ENCODE measurements around the gene RGS4.

RGS4 gene

DNA sequence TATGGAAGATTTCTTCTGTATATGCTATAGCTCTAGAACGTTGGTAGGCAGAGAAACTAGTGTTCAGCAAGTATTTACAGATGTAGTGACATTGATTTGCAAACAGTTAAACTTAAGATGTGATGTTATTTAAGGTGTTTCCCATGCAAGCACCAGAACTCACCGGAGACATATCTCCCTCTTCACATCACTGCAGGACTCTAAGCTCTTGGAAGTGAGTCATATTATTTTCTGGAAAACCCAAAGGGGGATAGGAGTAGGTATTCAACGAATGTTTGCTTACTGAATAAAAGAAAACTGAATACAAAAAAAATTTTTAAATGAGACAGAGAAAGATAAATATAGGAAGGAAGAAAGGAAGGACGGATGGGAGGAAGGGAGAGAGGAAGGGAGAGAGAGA, 25.0 kb downstream of the RGS4 start:
- no peaks in the 10 kb centered on the region for H3K79me2 ChIP-seq (ENCODE audit: insufficient read depth, low read length)
- no peak overlapping the region for H3K4me3 ChIP-seq (ENCODE audit: low read length, poor library complexity, severe bottlenecking)
- no peaks in the 10 kb centered on the region for H3K9me3 ChIP-seq (ENCODE audit: insufficient read depth, low read depth, low read length)
- TF ChIP-seq, protein P1, sequence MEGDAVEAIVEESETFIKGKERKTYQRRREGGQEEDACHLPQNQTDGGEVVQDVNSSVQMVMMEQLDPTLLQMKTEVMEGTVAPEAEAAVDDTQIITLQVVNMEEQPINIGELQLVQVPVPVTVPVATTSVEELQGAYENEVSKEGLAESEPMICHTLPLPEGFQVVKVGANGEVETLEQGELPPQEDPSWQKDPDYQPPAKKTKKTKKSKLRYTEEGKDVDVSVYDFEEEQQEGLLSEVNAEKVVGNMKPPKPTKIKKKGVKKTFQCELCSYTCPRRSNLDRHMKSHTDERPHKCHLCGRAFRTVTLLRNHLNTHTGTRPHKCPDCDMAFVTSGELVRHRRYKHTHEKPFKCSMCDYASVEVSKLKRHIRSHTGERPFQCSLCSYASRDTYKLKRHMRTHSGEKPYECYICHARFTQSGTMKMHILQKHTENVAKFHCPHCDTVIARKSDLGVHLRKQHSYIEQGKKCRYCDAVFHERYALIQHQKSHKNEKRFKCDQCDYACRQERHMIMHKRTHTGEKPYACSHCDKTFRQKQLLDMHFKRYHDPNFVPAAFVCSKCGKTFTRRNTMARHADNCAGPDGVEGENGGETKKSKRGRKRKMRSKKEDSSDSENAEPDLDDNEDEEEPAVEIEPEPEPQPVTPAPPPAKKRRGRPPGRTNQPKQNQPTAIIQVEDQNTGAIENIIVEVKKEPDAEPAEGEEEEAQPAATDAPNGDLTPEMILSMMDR (conservative IDR thresholded peaks at IDR 0.05; ENCODE audit: low read length): no peak
- TF ChIP-seq EZH2phosphoT487 (IDR thresholded peaks at IDR 0.05; ENCODE audit: borderline replicate concordance): no peak
- H3K27me3 ChIP-seq (ENCODE audit: insufficient read depth, low read length, poor library complexity, severe bottlenecking): no peaks in the 10 kb centered on the region
- no peak overlapping the region for H3K4me2 ChIP-seq (ENCODE audit: low read depth, low read length, poor library complexity, severe bottlenecking)
- H3K4me1 ChIP-seq (ENCODE audit: insufficient read depth, low read length, poor library complexity, severe bottlenecking): no peaks in the 10 kb centered on the region
- H4K20me1 ChIP-seq (ENCODE audit: insufficient read depth, low read length, poor library complexity, severe bottlenecking): no peaks in the 10 kb centered on the region
- no peaks in the 10 kb centered on the region for H3K9me2 ChIP-seq (replicated peaks; ENCODE audit: low read depth, low read length)
- H3K9ac ChIP-seq (ENCODE audit: low read depth, low read length, poor library complexity, severe bottlenecking): no peak overlapping the region
- H3K36me3 ChIP-seq (ENCODE audit: insufficient read depth, low read length): no peaks in the 10 kb centered on the region
- no peaks in the 10 kb centered on the region for H3F3A ChIP-seq (ENCODE audit: low read depth)
- H2AFZ ChIP-seq (ENCODE audit: low read length): no peak overlapping the region; the same call in 1 of the 2 replicates

DNA sequence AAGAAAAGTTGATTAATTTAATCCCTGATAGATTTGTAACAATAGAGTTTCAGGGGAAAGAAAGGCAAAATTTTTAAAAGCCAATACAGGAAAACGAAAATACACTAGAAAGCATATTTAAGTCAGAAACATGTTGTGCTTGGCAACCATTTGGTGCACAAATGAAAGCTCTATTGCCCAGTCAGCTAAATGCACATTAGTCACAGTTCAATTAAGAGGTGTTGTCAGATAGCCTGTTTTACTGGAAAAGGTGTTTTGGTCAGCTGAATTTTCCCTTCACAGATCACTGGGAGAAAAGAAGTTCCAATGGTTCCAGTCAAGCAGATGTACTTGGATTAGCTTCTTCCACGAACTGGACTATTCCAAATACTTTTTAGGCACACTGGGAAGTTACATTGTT, 25.4 kb downstream of the RGS4 start:
- TF ChIP-seq, protein P1 (conservative IDR thresholded peaks at IDR 0.05; ENCODE audit: low read length): no peak
- no peak for TF ChIP-seq EZH2phosphoT487 (IDR thresholded peaks at IDR 0.05; ENCODE audit: borderline replicate concordance)
- no peak overlapping the region for H3K4me3 ChIP-seq (ENCODE audit: low read length, poor library complexity, severe bottlenecking)
- no peaks in the 10 kb centered on the region for H3K79me2 ChIP-seq (ENCODE audit: insufficient read depth, low read length)

DNA sequence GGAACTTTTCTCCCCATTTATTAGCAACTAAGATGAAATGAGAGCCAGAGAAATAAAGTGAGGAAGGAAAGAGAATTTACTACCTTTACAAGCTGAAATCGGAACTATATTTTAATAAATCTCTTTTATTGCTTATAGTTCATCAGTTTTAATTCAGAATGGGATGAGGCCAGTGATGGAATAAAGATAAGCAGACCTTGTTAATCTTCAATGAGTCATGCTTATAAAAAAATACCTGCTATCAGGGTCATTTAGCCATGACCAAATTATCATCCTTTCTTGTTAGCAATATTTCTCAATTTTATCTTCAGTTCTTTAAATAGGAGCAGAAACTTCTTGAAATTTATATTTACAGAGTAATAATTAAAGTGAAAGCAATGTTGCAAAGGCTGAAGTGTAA, 26.1 kb downstream of the RGS4 start:
- TF ChIP-seq, protein P1 (conservative IDR thresholded peaks at IDR 0.05; ENCODE audit: low read length): no peak
- no peak for TF ChIP-seq EZH2phosphoT487 (IDR thresholded peaks at IDR 0.05; ENCODE audit: borderline replicate concordance)
- no peak overlapping the region for H2AFZ ChIP-seq (ENCODE audit: low read length)
- H3K4me3 ChIP-seq (ENCODE audit: low read length, poor library complexity, severe bottlenecking): no peak overlapping the region

More for the DNA sequence above, 25.4 kb downstream of the RGS4 start:
- H3K4me1 ChIP-seq (ENCODE audit: insufficient read depth, low read length, poor library complexity, severe bottlenecking): no peaks in the 10 kb centered on the region
- H3K27me3 ChIP-seq (ENCODE audit: insufficient read depth, low read length, poor library complexity, severe bottlenecking): no peaks in the 10 kb centered on the region
- H3K9me2 ChIP-seq (replicated peaks; ENCODE audit: low read depth, low read length): no peaks in the 10 kb centered on the region
- H3K9ac ChIP-seq (ENCODE audit: low read depth, low read length, poor library complexity, severe bottlenecking): no peak overlapping the region
- H3K9me3 ChIP-seq (ENCODE audit: insufficient read depth, low read depth, low read length): no peaks in the 10 kb centered on the region
- H3K4me2 ChIP-seq (ENCODE audit: low read depth, low read length, poor library complexity, severe bottlenecking): no peak overlapping the region
- H3K36me3 ChIP-seq (ENCODE audit: insufficient read depth, low read length): no peaks in the 10 kb centered on the region
- no peak overlapping the region for H2AFZ ChIP-seq (ENCODE audit: low read length)
- no peaks in the 10 kb centered on the region for H3F3A ChIP-seq (ENCODE audit: low read depth)
- H4K20me1 ChIP-seq (ENCODE audit: insufficient read depth, low read length, poor library complexity, severe bottlenecking): no peaks in the 10 kb centered on the region

More for the DNA sequence above, 26.1 kb downstream of the RGS4 start:
- no peaks in the 10 kb centered on the region for H3K9me2 ChIP-seq (replicated peaks; ENCODE audit: low read depth, low read length)
- H3F3A ChIP-seq (ENCODE audit: low read depth): no peaks in the 10 kb centered on the region
- no peak overlapping the region for H3K4me2 ChIP-seq (ENCODE audit: low read depth, low read length, poor library complexity, severe bottlenecking)
- H3K9me3 ChIP-seq (ENCODE audit: insufficient read depth, low read depth, low read length): no peaks in the 10 kb centered on the region
- H3K27me3 ChIP-seq (ENCODE audit: insufficient read depth, low read length, poor library complexity, severe bottlenecking): no peaks in the 10 kb centered on the region
- no peaks in the 10 kb centered on the region for H4K20me1 ChIP-seq (ENCODE audit: insufficient read depth, low read length, poor library complexity, severe bottlenecking)
- no peaks in the 10 kb centered on the region for H3K36me3 ChIP-seq (ENCODE audit: insufficient read depth, low read length)
- H3K79me2 ChIP-seq (ENCODE audit: insufficient read depth, low read length): no peaks in the 10 kb centered on the region
- no peak overlapping the region for H3K9ac ChIP-seq (ENCODE audit: low read depth, low read length, poor library complexity, severe bottlenecking)
- H3K4me1 ChIP-seq (ENCODE audit: insufficient read depth, low read length, poor library complexity, severe bottlenecking): no peaks in the 10 kb centered on the region
